ENCODE results near the gene ALPG. TPM values are rescaled to one million over a fixed set of nuclear protein-coding genes. Genes with fewer than 3 reads are reported as not detected.

Gene ALPG
- total RNA-seq, 1 experiment from 2014 or later = 2.5 TPM

GRCh38 chr2:232367016-232367415 lies 39.6 kb upstream of the ALPG start:
- no peak for DNase-seq
- no peak for TF ChIP-seq CTCF (IDR thresholded peaks at IDR 0.05; ENCODE audit: insufficient read depth in 1 of 2, low read depth in 1 of 2, low read length in 1 of 2, severe bottlenecking in 1 of 2, unreplicated experiment in 1 of 2)
- Mint-ChIP-seq H3K27me3 (ENCODE audit: insufficient read depth, unreplicated experiment) (no peaks in the 10 kb centered on the region), H3K4me1 (ENCODE audit: low read depth, unreplicated experiment) (no peaks in the 10 kb centered on the region), H3K27ac (ENCODE audit: unreplicated experiment) (no peak overlapping the region), H3K9me3 (ENCODE audit: unreplicated experiment) (no peaks in the 10 kb centered on the region), H3K4me3 (ENCODE audit: unreplicated experiment) (no peak overlapping the region), H3K36me3 (ENCODE audit: insufficient read depth, unreplicated experiment) (no peaks in the 10 kb centered on the region)
- no peaks in the 10 kb centered on the region for H3K9me3 ChIP-seq
- H3K4me3 ChIP-seq (ENCODE audit: low read depth, low read length) = no peak overlapping the region
- intact Hi-C loops (cut with micrococcal nuclease; ENCODE audit: unreplicated experiment) = loop anchor here (5.0 kb wide), 1 partner anchor 460 kb away; no protein-coding TSS in a partner anchor
- 0 out of 2 replicates have a peak, but pooled peaks cover 4% of the 10 kb centered on the region for H3K4me1 ChIP-seq
- H3K27me3 ChIP-seq (replicated peaks; ENCODE audit: control insufficient read depth, insufficient read depth, low read length) = no peaks in the 10 kb centered on the region
- ChIA-PET CTCF (interaction anchor here (1.2 kb wide), 1 partner anchor 72 kb away, joined by 8 read pairs; no protein-coding TSS in a partner anchor), POLR2A (no interaction called here)
- no peaks in the 10 kb centered on the region for H3K36me3 ChIP-seq (ENCODE audit: control insufficient read depth, insufficient read depth, low read length)
- BruUV-seq (replicated peaks) = no TSS peak

- TF ChIP-seq CTCF (IDR thresholded peaks at IDR 0.05; ENCODE audit: insufficient read depth in 1 of 2, low read depth in 1 of 2, low read length in 1 of 2, severe bottlenecking in 1 of 2, unreplicated experiment in 1 of 2) = no peak
- Histone ChIP-seq H3K4me1 (0 out of 2 replicates have a peak, but pooled peaks cover 4% of the 10 kb centered on the region), H3K36me3 (ENCODE audit: control insufficient read depth, insufficient read depth, low read length) (no peaks in the 10 kb centered on the region), H3K27me3 (replicated peaks; ENCODE audit: control insufficient read depth, insufficient read depth, low read length) (no peaks in the 10 kb centered on the region), H3K4me3 (ENCODE audit: low read depth, low read length) (no peak overlapping the region), H3K9me3 (no peaks in the 10 kb centered on the region)
- Mint-ChIP-seq H3K27ac (ENCODE audit: unreplicated experiment) (no peak overlapping the region), H3K4me3 (ENCODE audit: unreplicated experiment) (no peak overlapping the region), H3K4me1 (ENCODE audit: low read depth, unreplicated experiment) (no peaks in the 10 kb centered on the region), H3K9me3 (ENCODE audit: unreplicated experiment) (no peaks in the 10 kb centered on the region), H3K36me3 (ENCODE audit: insufficient read depth, unreplicated experiment) (no peaks in the 10 kb centered on the region), H3K27me3 (ENCODE audit: insufficient read depth, unreplicated experiment) (no peaks in the 10 kb centered on the region)
- intact Hi-C loops (cut with micrococcal nuclease; ENCODE audit: unreplicated experiment) = loop anchor here (5.0 kb wide), 1 partner anchor 460 kb away; no protein-coding TSS in a partner anchor
- CTCF ChIA-PET = interaction anchor here (1.2 kb wide), 1 partner anchor 72 kb away, joined by 8 read pairs; no protein-coding TSS in a partner anchor
- peak; percentile 14 to 29 for DNase-seq
- no TSS peak for BruUV-seq (replicated peaks)
- POLR2A ChIA-PET = no interaction called here
Measured at GRCh38 chr2:232367591-232368233, 38.9 kb upstream of the ALPG start.

- Mint-ChIP-seq H3K4me1 (ENCODE audit: low read depth, unreplicated experiment) (no peaks in the 10 kb centered on the region), H3K9me3 (ENCODE audit: unreplicated experiment) (no peaks in the 10 kb centered on the region), H3K27me3 (ENCODE audit: insufficient read depth, unreplicated experiment) (no peaks in the 10 kb centered on the region), H3K27ac (ENCODE audit: unreplicated experiment) (no peak overlapping the region), H3K36me3 (ENCODE audit: insufficient read depth, unreplicated experiment) (no peaks in the 10 kb centered on the region), H3K4me3 (ENCODE audit: unreplicated experiment) (no peak overlapping the region)
- Histone ChIP-seq H3K36me3 (ENCODE audit: control insufficient read depth, insufficient read depth, low read length) (no peaks in the 10 kb centered on the region), H3K27me3 (replicated peaks; ENCODE audit: control insufficient read depth, insufficient read depth, low read length) (no peaks in the 10 kb centered on the region), H3K4me1 (0 out of 2 replicates have a peak, but pooled peaks cover 4% of the 10 kb centered on the region), H3K4me3 (ENCODE audit: low read depth, low read length) (no peak overlapping the region), H3K9me3 (no peaks in the 10 kb centered on the region)
- BruUV-seq (replicated peaks) = no TSS peak
- CTCF ChIA-PET = no interaction called here
- no peak for DNase-seq
- POLR2A ChIA-PET = no interaction called here
- intact Hi-C loops (cut with micrococcal nuclease; ENCODE audit: unreplicated experiment) = loop anchor here (5.0 kb wide), 1 partner anchor 461 kb away; no protein-coding TSS in a partner anchor
- no peak for TF ChIP-seq CTCF (IDR thresholded peaks at IDR 0.05; ENCODE audit: insufficient read depth in 1 of 2, low read depth in 1 of 2, low read length in 1 of 2, severe bottlenecking in 1 of 2, unreplicated experiment in 1 of 2)
Measured at GRCh38 chr2:232368311-232368731, 38.3 kb upstream of the ALPG start.

Data from Caco-2 (cell line).